AG10803 (cell line): ENCODE measurements around the gene CD93.

Experiments used
- DNase-seq: peaks from one replicate; pipeline ENCODE4 v3.0.0; 2010; ENCODE audit warnings: low read depth
- H3K4me3 ChIP-seq: 2 replicates; pipeline ENCODE4 v1.5.1; 2011; ENCODE audit warnings: mild to moderate bottlenecking, low read length, control low read depth
- TF ChIP-seq, protein P1 (sequence below): conservative IDR thresholded peaks from 2 replicates; pipeline ENCODE4 v1.5.1; 2011; ENCODE audit warnings: mild to moderate bottlenecking, low read length, control low read depth, inconsistent platforms

The CD93 gene

DNA sequence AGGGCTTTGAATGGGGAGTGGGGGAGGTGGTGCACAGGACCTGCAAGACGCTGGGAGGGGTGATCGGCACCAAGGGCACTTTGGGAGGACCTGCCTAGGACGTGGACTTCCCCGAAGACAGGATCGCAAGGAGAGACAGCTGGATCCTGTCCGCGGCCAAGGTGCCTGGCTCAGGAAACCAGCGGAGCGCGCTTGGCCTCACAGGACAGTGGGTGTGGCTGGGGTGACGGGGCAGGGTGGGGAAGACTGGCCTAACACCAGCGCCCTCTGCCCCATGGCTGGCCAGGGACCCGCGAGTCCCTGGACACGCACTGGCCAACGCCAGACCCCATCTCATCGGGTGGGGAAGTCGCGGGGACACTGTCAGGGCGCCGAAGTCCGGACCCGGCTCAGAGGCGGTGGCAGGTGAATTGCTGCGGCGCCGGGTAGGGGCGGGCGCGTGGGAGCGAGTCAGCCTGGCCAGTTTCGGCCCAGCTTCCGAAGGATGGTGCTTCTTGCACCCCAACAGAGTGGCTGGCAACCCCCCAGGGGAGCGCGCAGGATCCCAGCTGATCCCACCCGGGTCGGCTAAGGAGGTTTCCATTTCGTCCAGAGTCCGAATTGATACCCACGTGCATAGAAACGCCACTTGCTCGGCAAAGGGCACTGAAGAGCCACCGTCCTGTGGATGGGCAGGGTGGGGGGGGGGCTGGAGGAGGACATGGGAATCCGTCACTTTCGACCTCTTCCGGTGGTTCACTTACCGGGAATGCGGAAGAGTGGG lies 35.9 kb downstream of the CD93 start:
- TF ChIP-seq, protein P1, sequence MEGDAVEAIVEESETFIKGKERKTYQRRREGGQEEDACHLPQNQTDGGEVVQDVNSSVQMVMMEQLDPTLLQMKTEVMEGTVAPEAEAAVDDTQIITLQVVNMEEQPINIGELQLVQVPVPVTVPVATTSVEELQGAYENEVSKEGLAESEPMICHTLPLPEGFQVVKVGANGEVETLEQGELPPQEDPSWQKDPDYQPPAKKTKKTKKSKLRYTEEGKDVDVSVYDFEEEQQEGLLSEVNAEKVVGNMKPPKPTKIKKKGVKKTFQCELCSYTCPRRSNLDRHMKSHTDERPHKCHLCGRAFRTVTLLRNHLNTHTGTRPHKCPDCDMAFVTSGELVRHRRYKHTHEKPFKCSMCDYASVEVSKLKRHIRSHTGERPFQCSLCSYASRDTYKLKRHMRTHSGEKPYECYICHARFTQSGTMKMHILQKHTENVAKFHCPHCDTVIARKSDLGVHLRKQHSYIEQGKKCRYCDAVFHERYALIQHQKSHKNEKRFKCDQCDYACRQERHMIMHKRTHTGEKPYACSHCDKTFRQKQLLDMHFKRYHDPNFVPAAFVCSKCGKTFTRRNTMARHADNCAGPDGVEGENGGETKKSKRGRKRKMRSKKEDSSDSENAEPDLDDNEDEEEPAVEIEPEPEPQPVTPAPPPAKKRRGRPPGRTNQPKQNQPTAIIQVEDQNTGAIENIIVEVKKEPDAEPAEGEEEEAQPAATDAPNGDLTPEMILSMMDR = no peak
- peak overlapping the region; percentile 60 for H3K4me3 ChIP-seq
- DNase-seq = no peak

DNA sequence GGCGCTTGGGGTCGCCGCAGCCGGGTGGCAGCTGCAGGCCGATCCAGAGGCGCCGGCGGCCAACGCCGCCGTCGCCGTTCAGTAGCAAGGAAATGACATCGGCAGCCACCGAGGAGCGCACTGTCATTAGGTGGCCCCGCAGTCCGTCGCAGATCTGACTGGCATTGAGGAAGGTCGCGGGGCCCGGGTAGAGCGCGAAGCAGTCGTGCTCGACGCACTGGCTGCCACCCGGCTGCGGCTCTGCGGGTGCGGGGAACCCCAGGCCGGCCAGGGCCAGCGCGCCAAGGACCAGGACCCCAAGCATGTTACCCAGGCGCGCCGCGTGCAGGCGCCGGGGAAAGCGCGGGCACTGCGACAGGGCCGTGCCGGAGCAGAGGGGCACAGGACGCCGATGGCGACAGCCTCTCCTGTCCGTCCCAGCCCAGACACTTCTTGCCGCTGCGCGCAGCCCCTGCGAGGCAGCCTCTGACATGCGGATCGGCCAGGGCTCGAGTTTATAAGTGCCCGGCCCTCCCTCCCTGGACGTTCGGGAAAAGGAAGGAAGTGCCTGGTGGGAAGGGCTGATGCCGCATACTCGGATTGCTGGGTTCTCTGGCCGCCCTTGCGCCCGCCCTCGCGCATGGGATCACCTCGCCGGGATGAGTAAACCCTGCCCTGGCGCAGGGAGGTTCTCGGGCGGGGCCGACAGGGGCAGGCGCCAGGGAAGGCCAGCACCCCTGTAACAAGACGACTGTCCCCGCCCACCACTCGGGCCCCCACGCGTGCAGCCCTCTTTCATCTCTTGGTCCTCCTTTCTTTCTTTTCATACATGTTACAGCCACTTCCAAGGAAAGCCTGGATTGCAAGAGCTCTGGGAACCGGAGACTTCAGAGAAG lies 36.7 kb downstream of the CD93 start, which contains the start of gene THBD:
TSS of gene THBD (minus strand) at position 472 of the 875 bp plus-strand sequence. CDS start at position 304, 168 bp downstream.
- DNase-seq = peak; percentile 50
- H3K4me3 ChIP-seq = peak within 1 kb of the TSS; percentile 60

DNA sequence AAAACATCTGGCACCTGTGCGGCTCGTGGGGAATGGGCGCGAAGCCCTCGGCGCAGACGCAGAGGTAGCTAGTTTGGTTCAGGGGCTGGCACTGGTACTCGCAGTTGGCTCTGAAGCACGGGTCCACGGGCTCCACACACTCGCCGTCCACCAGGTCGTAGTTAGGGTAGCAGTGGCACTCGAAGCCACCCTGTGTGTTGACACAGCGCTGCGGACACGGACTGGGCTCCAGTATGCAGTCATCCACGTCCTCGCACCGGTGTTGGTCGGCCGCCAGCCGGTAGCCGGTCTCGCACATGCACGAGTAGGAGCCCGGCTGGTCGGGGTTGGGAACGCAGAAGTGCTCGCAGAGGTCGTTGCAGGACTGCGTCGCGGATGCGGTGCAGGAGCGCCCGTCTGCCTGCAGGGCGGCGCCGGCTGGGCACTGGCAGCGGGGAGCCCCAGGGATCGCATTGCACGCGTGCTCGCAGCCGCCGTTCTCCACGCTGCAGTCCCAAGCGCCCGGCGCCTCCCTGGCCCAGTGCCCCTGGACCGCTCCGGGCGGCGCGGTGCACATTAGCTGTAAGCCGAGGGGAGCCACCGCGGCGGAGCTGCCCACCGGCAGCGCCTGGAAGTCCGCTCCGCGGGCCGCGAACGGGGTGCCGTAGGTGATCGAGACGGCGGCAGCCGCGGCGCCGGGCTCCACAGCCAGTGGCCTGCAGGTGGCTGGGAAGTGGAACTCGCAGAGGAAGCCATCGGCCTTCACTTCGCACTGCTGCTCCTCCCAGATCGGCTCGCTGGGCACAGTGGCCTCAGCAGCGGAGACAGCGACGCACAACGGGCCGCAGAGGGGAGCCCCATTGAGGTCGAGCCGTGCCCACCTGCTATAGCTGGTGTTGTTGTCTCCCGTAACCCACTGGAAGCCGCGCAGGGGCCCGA lies 37.6 kb downstream of the CD93 start:
- peak overlapping the region; percentile 60 for H3K4me3 ChIP-seq
- TF ChIP-seq, protein P1 = peak; percentile 44
- peak; percentile 50 for DNase-seq

More for the DNA sequence above, 36.7 kb downstream of the CD93 start, which contains the start of gene THBD:
- TF ChIP-seq, protein P1 = no peak

DNA sequence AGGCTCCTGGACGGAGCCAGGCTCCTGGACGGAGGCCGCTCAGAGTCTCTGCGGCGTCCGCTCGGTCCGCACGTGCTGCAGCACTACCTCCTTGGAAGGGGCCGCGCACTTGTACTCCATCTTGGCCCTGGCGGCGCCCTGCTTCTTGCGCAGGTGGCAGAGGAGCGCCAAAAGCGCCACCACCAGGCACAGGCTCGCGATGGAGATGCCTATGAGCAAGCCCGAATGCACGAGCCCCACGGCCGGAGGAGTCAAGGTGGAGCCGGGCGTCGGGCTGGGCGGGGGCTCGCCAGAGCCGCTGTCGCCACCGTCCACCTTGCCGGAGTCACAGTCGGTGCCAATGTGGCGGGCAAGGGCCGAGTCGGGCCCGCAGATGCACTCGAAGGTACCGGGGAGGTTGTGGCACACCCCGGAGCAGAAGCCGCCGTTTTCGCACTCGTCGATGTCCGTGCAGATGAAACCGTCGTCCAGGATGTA lies 38.3 kb downstream of the CD93 start:
- DNase-seq = no peak
- TF ChIP-seq, protein P1 = no peak

GRCh38 chr20:23047001-23047737 lies 39.0 kb downstream of the CD93 start:
- TF ChIP-seq, protein P1 = no peak
- DNase-seq = no peak
- no peak overlapping the region for H3K4me3 ChIP-seq

More for the DNA sequence above, 38.3 kb downstream of the CD93 start:
- H3K4me3 ChIP-seq = peak overlapping the region; percentile 60

- TF ChIP-seq, protein P1 = no peak
- no peak overlapping the region for H3K4me3 ChIP-seq
- no peak for DNase-seq
Observed at GRCh38 chr20:23046431-23046830, 39.7 kb downstream of the CD93 start.
